Retinal pigment epithelial cell (primary cell): ENCODE measurements around the gene ZFP1.

ENCODE experiments used
- DNase-seq: peaks from one replicate; pipeline ENCODE4 v3.0.0-alpha.2; 2010; ENCODE audit warnings: low read depth
- H3K4me3 ChIP-seq: 2 replicates; pipeline ENCODE4 v1.5.1; 2011; ENCODE audit warnings: mild to moderate bottlenecking, low read length, control low read depth, moderate library complexity
- TF ChIP-seq, protein P1 (sequence below): conservative IDR thresholded peaks from 2 replicates; pipeline ENCODE4 v1.5.1; 2011; ENCODE audit warnings: low read depth, low read length, control low read depth, inconsistent platforms

Gene ZFP1

DNA sequence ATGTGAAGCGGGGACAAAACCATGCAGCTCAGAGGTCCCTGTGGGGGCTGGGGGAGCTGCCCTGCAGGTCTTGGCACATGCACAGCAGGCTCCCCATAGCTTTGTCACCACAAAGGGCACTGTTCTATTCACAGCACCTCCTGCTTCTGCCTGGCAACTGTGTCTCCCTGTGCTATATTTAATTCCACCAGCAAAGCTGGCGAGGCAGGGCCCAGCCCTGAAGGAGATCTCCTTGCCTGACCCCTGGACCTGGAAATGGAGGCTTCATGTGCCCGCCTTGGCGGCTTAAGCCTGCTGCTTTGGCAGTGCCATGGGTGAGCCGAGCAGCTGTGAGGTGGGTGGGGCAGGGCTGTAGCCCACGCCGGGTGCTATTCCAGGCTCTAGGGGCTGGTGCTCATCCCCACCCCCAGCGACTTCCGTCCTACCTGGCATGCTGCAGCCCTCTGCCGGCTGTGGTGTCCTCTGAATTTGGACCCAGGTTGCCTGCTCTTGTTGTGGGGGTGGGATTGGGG is 38.5 kb upstream of the ZFP1 start:
- H3K4me3 ChIP-seq, result no peak overlapping the region
- DNase-seq, result no peak
- TF ChIP-seq, protein P1, sequence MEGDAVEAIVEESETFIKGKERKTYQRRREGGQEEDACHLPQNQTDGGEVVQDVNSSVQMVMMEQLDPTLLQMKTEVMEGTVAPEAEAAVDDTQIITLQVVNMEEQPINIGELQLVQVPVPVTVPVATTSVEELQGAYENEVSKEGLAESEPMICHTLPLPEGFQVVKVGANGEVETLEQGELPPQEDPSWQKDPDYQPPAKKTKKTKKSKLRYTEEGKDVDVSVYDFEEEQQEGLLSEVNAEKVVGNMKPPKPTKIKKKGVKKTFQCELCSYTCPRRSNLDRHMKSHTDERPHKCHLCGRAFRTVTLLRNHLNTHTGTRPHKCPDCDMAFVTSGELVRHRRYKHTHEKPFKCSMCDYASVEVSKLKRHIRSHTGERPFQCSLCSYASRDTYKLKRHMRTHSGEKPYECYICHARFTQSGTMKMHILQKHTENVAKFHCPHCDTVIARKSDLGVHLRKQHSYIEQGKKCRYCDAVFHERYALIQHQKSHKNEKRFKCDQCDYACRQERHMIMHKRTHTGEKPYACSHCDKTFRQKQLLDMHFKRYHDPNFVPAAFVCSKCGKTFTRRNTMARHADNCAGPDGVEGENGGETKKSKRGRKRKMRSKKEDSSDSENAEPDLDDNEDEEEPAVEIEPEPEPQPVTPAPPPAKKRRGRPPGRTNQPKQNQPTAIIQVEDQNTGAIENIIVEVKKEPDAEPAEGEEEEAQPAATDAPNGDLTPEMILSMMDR, result no peak

DNA sequence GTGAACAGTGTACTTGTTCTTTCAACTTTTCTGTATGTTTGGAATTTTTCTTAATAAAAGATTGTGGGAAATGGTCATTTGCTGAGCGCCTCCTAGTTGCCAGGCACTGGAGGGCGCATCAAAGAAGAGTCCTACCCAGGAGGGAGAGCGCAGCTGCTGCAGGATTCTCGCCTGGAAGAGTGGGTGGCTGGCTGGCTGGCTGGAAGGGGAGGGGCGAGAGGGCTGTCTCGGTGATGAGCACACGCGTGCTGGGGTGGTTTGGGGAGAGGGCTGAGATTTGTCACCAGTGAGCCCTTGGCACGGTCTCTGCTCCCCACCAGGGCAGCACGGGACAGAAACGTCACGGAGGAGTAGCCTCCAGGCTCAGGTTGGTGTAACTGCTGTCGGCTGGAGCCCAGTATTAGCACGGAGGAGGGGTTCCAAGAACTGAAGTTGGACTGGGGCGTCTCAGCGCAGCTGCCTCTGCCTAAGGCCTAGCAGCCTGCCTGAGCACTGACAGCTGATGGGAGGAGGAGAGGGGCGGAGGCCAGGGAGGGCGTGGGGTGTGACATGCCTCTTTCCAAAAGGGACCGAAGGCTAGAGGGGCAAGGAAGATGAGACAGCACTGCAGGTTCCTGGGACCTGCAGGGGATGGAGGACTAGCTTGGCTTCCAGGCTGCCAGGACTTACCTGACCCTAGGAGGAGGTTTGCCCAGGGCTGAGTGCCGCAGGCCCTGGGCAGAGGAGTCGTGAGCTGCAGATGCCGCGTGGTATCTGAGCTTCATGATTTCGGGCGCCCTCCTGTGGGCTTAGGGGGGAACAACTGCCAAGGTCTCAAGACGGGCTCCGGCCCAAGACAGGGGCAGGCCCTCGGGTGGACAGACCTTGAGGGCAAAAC is 37.4 kb upstream of the ZFP1 start:
- TF ChIP-seq, protein P1, result peak; percentile 87
- peak; percentile 57 for DNase-seq

DNA sequence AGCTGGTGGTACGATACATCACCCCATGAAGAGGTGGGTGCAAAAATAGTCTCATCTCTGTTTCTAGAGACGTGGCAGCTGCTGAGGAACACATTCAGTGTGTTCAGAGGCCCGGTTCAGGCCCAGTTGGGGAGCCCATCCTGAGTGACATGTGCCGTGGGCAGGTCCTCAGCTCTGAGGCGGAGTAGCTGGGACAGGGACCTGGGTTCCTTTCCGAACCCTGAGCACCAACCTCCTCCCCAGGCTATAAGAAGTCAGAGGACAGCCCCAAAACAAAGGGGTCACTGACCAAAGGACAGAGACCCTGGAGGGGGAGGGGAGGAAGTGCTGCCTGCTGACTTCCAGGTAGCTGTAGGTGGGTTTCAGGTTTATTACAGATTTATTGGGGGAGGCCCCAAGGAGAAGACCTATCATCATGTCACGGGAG is 36.8 kb upstream of the ZFP1 start:
- TF ChIP-seq, protein P1, result no peak
- H3K4me3 ChIP-seq, result no peak overlapping the region
- no peak for DNase-seq

More for the DNA sequence above, 37.4 kb upstream of the ZFP1 start:
- no peak overlapping the region for H3K4me3 ChIP-seq

DNA sequence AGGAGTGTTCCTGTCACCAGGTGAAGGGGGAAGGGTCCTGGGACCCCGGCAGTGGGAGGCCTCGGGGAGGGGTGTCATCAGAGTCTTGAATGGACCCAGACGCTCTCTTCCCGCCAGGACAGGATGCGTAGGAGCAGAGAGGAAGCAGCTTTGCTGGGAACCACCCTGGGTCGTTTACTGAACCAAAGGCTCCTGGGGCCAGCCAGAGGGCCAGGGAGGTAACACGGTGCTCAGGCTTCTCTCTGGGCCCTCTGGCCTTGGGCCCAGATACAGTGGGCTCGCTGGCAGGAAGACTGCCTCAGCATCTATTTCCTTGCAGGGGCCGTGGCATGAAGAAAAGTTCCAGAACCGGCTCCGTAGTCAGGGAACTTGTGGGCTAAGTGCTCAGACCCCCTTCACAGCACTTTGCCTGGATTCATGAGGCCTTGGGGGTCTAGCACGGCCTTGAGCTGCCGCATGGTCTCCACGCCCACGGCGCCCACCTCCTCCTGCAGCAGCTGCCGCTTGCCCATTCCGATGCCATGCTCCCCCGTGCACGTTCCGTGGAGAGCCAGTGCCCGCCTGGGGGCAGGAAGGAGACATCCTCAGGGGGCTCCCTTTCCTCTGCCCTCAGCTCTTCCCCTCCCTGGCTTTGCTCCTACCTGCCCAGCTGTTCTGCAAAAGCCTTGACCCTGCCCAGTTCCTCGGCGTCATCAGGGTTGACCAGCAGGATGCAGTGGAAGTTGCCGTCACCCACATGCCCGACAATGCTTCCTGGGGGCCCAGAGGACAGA is 36.2 kb upstream of the ZFP1 start:
- no peak for DNase-seq
- TF ChIP-seq, protein P1, result no peak
- no peak overlapping the region for H3K4me3 ChIP-seq

DNA sequence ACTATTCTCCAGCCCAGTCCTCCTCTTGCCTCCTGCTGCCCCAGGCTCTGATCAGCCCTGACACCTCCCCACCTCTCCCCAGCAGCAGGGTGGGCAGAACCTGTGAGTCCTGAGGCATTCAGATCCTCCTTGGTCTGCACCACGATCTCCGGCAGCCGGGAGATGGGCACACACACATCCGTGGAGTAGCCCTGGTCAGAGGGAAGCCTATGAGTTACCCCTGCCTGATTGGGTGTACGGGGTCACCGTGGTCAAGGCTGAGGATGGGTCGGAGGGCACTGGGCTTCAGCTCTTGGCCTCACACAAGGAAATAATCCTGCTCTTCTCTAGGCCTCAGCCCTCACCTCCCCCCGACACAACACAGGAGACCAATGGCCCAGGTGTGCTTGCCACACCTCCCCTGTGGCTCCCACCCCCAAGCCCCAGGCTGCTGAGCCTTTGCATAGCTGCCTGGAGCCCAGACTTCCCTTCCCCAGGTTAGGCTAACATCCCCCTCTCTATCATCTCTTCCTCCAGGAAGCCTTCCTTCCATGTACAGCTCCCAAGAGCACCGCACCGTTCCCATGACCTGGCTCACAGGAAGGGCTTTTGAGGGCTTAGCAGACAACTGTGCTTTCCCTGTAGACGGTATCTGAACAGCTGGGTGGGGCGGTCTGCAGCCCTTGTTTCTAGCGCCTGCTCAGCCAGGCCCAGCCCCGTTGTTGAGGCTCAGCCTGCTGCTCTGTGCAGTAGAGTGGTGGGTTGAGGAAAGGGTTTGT is 35.4 kb upstream of the ZFP1 start:
- no peak overlapping the region for H3K4me3 ChIP-seq
- DNase-seq, result no peak
- TF ChIP-seq, protein P1, result no peak

DNA sequence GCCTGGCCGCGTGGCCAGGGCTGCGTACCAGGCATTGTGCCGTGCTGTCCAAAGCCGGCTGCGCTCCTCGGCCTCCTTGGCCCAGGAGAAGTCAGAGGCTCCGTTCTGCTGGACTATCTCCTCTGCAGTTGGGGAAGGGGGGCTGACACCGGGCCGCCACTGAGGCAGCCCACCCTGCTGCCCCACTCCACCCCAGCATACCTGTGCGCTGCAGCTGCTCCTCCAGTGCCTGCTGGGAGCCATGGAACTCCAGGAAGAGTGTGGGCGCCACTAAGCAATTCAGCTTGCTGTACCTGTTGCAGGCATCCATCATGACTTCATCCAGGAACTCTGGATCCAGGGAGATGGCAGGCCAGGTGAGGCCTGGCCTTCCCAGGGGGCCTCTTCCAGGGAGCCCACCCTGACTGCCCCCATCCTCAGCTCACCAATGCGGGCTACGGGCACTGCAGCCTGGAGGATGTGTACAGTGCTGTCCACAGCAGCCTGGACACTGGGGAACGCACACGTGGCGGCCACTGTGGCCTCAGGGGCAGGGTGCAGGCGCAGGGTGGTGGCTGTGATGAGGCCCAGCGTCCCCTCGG is 34.7 kb upstream of the ZFP1 start:
- TF ChIP-seq, protein P1, result no peak
- DNase-seq, result no peak
- H3K4me3 ChIP-seq, result no peak overlapping the region
